IPS-18c (cell line): ENCODE data around the gene PRKCE.

Experiments used
- H3K4me3 ChIP-seq: 2 replicates; pipeline ENCODE4 v1.7.0; 2013; ENCODE audit warnings: low read depth, mild to moderate bottlenecking, low read length, moderate library complexity; ENCODE audit not compliant: insufficient read depth
- H3K9me3 ChIP-seq: one replicate; pipeline ENCODE4 v1.6.1; 2013; ENCODE audit warnings: mild to moderate bottlenecking, low read length, moderate library complexity; ENCODE audit not compliant: control insufficient read depth, insufficient read depth

PRKCE gene

DNA sequence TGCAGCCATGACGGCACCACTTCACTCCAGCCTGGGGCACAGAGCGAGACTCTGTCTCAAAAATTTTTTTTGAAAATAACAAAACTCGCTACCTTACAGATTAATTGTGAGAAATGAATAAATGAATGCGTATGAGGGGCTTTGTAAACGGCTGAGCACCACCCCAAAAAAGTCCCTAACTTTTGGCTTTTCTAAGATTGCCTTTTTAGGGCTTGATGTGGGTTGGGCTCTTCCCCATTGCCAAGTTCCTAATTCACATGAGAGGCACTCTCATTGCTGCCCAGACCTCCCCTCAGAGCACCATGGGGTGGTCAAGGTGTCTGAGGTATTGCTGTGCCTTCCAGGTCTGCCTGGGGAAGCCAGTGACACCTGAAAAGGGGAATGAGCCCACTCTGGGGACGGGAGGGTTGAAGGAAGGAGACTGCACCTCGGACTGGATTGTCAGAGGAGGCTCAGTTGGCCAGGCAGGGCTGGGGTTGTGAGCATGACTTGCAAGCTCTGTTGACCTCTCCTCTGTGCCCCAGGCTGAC is 186.4 kb downstream of the PRKCE start:
- Histone ChIP-seq H3K9me3 (no peaks in the 10 kb centered on the region), H3K4me3 (no peak overlapping the region)

DNA sequence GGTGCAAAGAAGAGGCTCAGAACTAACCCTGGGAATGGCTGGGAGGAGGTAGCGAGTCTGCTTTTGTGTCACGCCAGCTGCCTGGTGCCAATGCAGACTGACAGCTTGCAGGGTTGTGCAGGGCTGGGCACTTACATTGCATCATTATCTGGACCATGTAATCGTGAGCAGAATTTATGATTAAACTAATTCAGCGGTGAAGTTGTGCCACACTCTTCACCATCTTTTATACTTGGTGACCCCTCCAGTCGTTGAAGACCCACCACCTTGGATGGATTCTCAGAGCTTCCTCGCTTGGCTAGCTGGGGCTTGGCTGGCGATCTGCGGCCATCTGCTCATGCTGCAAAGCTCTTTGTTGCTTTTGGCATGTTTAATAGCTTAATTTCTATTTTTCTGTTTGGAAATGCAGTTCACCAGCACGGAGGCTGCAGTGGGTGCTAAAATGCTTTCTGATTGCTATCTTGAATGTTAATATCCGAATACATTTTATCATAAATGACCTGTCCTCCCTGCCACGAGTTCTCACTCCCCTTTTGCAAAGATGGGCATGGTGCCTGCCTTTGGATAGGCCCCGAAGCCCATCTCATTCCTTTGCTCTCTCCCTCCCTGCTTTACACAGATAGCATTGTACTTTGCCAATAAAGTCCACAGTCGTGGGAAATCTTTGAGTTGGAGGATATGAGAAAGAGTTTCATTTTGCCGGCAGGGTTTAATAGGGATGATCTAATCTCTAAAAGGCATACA is 188.2 kb downstream of the PRKCE start:
- Histone ChIP-seq H3K9me3 (no peaks in the 10 kb centered on the region), H3K4me3 (no peak overlapping the region)

- Histone ChIP-seq H3K9me3 (no peaks in the 10 kb centered on the region), H3K4me3 (no peak overlapping the region)
Measured at GRCh38 chr2:45840481-45840880, 189.0 kb downstream of the PRKCE start.

DNA sequence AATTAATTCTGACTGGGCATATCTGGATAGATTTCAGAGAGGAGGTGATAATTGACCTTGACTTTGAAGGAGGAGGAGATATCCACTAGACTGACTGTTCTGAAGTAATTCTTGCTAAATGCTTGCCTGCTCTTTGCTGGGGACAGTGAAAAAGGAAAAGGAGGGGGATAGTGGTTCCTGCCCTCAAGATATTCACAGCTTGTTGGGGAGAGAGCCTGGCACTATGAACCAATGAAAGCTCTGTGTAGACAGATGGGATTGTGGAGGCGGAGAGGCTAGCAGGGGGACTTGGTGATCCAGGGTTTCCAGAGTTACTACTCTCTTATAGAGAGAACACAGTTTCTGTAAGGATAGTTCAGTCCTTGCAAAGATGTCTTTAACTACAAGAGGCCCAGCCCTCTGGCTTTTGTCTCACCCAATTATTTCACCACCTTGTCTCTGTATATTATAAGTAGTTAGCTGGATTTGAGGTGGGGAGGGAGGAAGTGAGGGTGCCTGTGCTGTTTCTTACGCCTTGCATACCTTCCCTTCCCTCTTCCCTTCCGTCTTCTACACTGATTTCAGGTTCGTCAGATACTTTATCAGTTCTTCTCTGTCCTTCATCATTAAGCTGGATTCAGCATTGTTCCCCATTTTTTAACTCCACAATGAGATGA is 190.4 kb downstream of the PRKCE start:
- no peaks in the 10 kb centered on the region for H3K9me3 ChIP-seq

GRCh38 chr2:45843136-45843535 is 191.7 kb downstream of the PRKCE start:
- no peaks in the 10 kb centered on the region for H3K9me3 ChIP-seq
- H3K4me3 ChIP-seq = no peak overlapping the region

More for the DNA sequence above, 190.4 kb downstream of the PRKCE start:
- no peak overlapping the region for H3K4me3 ChIP-seq

- Histone ChIP-seq H3K4me3 (no peak overlapping the region), H3K9me3 (no peaks in the 10 kb centered on the region)
Measured at GRCh38 chr2:45844796-45845457, 193.5 kb downstream of the PRKCE start.

DNA sequence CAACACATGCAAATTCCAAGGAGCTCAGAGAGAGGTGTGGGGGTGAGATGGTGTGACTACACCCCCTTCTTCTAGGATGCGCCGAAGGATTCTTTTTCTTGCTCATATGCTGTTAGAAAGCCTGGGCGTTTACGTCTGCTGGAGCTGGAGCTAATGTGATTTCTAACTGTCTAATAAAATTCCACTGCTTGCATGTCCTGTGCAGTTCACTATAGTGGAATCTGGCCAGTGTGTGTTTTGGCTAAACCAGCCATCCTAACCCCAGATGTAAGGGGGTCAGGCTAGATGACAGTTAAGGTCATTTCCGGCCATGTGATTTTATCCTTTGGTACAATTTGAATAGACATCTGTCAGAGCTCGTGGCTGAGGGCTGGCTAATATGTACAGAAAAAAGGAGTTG is 194.1 kb downstream of the PRKCE start:
- H3K9me3 ChIP-seq = no peaks in the 10 kb centered on the region
- no peak overlapping the region for H3K4me3 ChIP-seq

- H3K4me3 ChIP-seq = no peak overlapping the region
- no peaks in the 10 kb centered on the region for H3K9me3 ChIP-seq
Measured at GRCh38 chr2:45849491-45850283, 198.2 kb downstream of the PRKCE start.

- Histone ChIP-seq H3K4me3 (no peak overlapping the region), H3K9me3 (no peaks in the 10 kb centered on the region)
Measured at GRCh38 chr2:45850558-45850957, 199.1 kb downstream of the PRKCE start.

GRCh38 chr2:45851111-45851510 is 199.6 kb downstream of the PRKCE start:
- no peaks in the 10 kb centered on the region for H3K9me3 ChIP-seq
- no peak overlapping the region for H3K4me3 ChIP-seq

DNA sequence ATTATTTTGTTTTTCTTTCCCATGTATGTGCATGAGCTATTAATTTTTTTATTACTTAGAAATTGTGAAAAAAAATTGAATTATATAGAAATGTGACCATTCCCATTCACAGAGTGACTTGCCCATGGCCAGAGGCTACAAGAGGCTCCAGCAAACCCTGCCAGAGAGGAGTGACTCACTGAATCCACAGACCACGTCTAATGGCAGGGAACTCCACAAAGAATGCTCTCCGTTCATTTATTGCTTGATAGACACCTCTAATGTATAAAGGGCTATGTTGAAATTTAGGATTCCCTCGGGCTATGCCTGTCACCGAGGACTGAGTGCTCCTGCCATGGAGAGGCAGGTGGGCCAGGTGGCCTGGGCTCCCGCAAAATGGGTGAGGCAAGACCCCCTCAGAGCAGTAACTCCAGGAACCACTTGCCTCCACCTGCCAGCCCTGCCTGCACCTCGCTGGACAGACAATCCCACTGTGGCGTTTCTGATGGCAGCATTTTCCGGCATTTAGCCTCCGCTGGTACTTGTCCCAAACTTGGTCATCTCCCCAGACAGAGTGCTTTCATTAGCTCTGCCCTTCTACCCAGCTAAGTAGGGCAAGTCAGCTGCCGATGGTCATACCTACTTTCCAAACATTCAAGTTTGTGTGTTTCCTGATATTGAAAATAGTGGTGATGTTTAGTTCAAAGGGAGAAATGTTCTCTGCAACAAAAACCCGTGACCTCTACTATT is 200.3 kb downstream of the PRKCE start:
- Histone ChIP-seq H3K4me3 (no peak overlapping the region), H3K9me3 (no peaks in the 10 kb centered on the region)

- no peaks in the 10 kb centered on the region for H3K9me3 ChIP-seq
- H3K4me3 ChIP-seq = no peak overlapping the region
Measured at GRCh38 chr2:45852450-45853150, 201.1 kb downstream of the PRKCE start.

DNA sequence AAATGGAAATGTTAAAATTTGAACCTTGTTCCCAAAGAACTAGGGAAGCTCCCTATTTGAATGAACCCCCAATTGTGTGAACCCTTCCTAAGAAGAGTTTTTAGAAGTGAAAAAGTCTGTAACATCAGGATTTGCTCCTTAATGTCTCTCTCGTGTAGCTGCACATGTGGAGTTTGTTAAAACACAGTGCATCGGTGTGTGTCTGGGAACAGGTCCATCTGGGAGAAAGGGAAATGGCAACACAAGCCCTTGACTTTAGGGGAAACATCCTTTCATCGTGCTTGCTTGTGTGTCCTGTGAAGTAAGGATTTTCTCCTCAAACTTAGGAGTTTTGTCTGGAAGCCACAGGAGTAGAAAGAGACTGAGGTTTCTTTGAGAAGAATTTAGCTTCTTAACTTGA is 203.9 kb downstream of the PRKCE start:
- H3K9me3 ChIP-seq = no peaks in the 10 kb centered on the region

GRCh38 chr2:45856391-45857274 is 205.2 kb downstream of the PRKCE start:
- Histone ChIP-seq H3K4me3 (no peak overlapping the region), H3K9me3 (no peaks in the 10 kb centered on the region)

More for the DNA sequence above, 203.9 kb downstream of the PRKCE start:
- no peak overlapping the region for H3K4me3 ChIP-seq

GRCh38 chr2:45857275-45857609 is 205.8 kb downstream of the PRKCE start:
- H3K9me3 ChIP-seq = no peaks in the 10 kb centered on the region
- no peak overlapping the region for H3K4me3 ChIP-seq
